Duodenal mucosa (tissue), 2 donors: ENCODE measurements around the gene CAMK2N1.
A peak's percentile ranks its signal among the peaks of the same experiment; 100 is the strongest.
"Not testable (repeated sequence)": the region's sequence is repeated elsewhere in the genome, so short reads cannot be mapped to it uniquely, and the experiment has no call there.

Experiments used
- H3K27ac ChIP-seq: one replicate; pipeline ENCODE4 v1.7.0; 2013; ENCODE audit warnings: low read depth, low read length
- H3K27me3 ChIP-seq, 2 donors: one replicate each; pipeline ENCODE4 v1.7.0; 2013; ENCODE audit warnings: low read length in 2 of 2, control low read depth in 1 of 2; ENCODE audit not compliant: insufficient read depth in 2 of 2, control insufficient read depth in 1 of 2
- H3K36me3 ChIP-seq, 2 donors: one replicate each; pipeline ENCODE4 v1.7.0; 2013; ENCODE audit warnings: low read length in 2 of 2, control low read depth in 1 of 2; ENCODE audit not compliant: insufficient read depth in 2 of 2, control insufficient read depth in 1 of 2
- H3K4me1 ChIP-seq, 2 donors: one replicate each; pipeline ENCODE4 v1.7.0; 2013; ENCODE audit warnings: low read length in 2 of 2, control low read depth in 1 of 2; ENCODE audit not compliant: insufficient read depth in 2 of 2, control insufficient read depth in 1 of 2
- H3K4me3 ChIP-seq, 2 donors: one replicate each; pipeline ENCODE4 v1.7.0; 2013; ENCODE audit warnings: low read length in 2 of 2, low read depth in 1 of 2
- H3K9ac ChIP-seq, 2 donors: one replicate each; pipeline ENCODE4 v1.7.0; 2013; ENCODE audit warnings: low read length in 2 of 2, low read depth in 1 of 2
- H3K9me3 ChIP-seq, 2 donors: one replicate each; pipeline ENCODE4 v1.7.0; 2013; ENCODE audit warnings: low read length in 2 of 2, control low read depth in 1 of 2; ENCODE audit not compliant: control insufficient read depth in 1 of 2

The CAMK2N1 gene

DNA sequence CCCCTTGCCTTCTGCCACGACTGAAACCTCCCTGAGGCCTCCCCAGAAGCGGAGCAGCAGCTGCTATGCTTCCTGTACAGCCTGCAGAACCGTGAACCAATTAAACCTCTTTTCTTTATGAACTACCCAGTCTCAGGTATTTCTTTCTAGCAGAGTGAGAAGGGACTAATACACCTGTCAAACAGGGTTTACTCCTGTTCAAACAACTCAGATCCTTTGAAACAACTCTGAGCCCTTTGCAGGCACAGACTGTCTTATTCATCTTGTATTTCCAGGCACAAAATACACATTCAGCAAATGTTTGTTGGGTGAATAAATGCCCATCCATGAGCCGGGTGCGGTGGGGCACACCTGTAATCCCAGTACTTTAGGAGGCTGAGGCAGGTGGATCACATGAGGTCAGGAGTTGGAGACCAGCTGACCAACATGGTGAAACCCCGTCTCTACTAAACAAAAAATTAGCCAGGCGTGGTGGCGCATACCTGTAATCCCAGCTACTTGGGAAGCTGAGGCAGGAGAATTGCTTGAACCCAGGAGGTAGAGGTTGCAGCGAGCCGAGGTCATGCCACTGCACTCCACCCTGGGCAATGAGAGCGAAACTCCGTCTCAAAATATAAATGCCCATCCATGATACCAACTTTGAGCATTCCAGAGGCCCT, 10.8 kb upstream of the CAMK2N1 start:
- H3K9me3 ChIP-seq, H3K4me1 ChIP-seq, H3K4me3 ChIP-seq, H3K27ac ChIP-seq, H3K27me3 ChIP-seq, H3K9ac ChIP-seq: not testable (repeated sequence)
- H3K36me3 ChIP-seq = peaks cover 25 to 45% of the 10 kb centered on the region in 2 donors

DNA sequence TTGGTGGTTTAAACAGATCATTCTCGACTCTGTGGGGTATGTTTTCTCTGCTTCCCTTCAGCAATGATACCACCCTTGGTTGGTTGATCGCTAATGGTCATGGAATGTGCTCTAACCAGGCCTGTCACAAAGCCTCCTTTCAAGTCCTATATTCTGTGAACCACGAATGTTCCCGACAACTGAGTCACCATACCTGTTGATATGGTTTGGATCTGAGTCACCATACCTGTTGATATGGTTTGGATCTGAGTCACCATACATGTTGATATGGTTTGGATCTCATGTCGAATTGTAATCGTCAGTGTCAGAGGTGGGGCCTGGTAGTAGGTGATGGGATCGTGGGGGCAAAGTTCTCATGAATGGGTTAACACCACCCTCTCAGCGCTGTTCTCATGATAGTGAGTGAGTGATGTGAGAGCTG, 10.2 kb upstream of the CAMK2N1 start:
- Histone ChIP-seq H3K4me1 (peaks cover 0 to 10% of the 10 kb centered on the region in 2 donors), H3K36me3 (peaks cover 20 to 39% of the 10 kb centered on the region in 2 donors), H3K9me3 (no peaks in the 10 kb centered on the region), H3K4me3 (no peak overlapping the region), H3K27me3 (no peaks in the 10 kb centered on the region), H3K27ac (no peak overlapping the region), H3K9ac (no peak overlapping the region)

DNA sequence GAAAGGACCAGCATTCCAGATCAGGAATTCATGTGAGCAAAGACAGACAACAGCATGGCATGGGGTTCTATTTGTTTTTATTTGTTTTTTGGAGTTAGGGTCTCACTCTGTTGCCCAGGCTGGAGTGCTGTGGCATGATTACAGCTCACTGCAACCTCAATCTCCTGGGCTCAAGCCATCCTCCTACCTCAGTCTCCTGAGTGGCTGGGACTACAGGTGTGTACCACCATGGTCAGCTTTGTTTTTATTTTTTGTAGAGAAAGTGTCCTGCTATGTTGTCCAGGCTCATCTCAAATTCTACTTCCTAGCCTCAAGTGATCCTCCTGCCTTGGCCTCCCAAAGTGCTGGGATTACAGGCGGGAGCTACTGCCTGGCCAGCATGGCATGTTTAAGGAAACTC, 9.7 kb upstream of the CAMK2N1 start:
- Histone ChIP-seq H3K9me3 (no peaks in the 10 kb centered on the region), H3K27me3 (no peaks in the 10 kb centered on the region), H3K36me3 (peaks cover 14 to 33% of the 10 kb centered on the region in 2 donors), H3K27ac (no peak overlapping the region), H3K4me3 (no peak overlapping the region), H3K4me1 (peaks cover 0 to 10% of the 10 kb centered on the region in 2 donors), H3K9ac (no peak overlapping the region)

DNA sequence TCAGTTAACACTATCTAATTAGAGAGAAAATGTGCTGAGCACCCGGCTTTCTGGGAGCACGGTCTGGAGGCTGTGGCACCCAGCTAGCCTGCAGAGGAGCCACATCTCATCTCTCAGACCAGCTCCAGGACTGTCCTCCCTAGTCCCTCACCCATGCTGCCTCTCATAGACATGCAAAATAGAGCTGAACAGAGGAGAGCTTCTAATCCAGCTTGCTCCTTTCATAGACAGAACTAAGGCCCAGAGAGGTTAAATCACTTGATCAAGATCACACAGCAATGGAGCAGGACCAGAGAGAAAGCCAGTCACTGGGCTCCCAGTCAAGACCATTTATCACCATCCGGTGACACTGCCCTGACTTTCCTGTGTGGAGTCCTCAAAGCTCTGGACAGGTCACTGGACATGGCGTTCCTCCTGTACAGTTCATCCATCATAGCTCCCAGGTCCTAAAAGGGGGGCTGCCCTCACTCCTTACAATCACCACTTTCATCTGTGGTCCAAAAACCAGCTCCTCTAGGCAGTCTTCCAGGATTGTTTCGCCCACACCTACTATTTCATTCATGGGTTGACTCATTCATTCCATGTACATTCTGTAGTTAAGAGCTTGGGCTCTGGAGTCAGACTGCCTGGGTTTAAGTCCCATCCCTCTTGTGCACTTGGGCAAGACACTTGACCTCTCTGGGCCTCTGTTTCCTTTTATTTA, 8.8 kb upstream of the CAMK2N1 start:
- Histone ChIP-seq H3K4me3 (no peak overlapping the region), H3K27ac (no peak overlapping the region), H3K4me1 (peaks cover 0 to 10% of the 10 kb centered on the region in 2 donors), H3K9ac (peak overlapping the region in 1 of 2 donors; percentile 16), H3K9me3 (no peaks in the 10 kb centered on the region), H3K27me3 (peaks cover 0 to 3% of the 10 kb centered on the region in 2 donors), H3K36me3 (peaks cover 9 to 24% of the 10 kb centered on the region in 2 donors)

DNA sequence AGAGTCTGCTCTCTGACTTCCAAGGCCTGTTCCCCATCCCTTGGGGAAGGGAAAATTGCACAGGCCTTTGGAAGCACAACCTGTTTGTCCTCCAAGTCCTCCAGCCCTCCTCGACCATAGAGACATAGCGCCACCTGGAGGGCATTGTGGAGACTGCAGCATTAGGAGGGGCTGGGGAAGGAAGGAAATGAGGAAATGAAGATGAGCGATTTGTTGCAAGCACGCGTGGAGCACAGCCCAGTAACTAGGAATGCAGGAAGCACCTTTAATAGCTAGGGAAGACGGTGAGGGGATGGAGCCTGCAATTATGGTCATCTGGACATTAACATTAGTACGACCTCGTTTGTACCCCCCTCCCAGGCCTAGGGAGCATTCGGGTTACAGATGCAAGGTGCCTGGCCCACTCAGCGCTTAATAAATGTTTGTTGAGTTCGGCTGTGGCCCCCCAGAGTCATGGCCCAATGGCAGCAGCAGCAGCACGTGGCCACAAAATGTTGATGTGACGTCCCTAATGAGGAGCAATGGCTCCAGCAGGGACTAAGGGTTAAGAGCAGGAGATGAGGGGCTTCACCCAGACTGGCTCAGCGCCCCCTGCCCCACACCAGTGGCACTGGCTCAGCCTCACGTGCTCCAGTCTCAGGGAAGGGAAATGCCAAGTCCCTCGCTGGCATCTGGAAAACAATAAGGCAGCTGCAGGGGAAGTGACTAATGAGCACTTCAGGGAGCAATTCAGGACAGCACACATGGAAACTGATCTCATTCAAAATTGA, 8.0 kb upstream of the CAMK2N1 start:
- H3K27ac ChIP-seq = no peak overlapping the region
- peak overlapping the region in 1 of 2 donors; percentile 16 for H3K9ac ChIP-seq
- H3K4me3 ChIP-seq = peak overlapping the region in 1 of 2 donors; percentile 33

DNA sequence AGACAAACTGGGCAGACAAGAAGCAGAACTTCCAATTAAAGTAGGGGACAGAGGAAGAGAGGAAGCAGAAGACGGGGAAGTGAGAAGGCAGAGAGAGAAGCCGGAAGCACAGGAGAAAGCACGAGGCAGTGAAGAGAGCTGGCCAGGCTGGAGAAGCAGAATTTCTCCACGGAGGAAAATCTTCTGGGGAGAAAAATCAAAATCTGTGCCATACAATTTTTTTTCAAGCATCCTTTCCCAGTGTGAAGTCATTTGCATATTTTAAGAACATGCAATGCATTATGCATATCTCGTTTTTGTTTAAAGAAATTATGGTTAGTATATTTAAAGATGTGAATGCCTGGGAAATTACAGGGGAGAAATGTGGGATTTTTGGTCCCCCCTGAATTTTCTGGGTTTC, 7.3 kb upstream of the CAMK2N1 start:
- Histone ChIP-seq H3K9me3 (no peaks in the 10 kb centered on the region), H3K4me3 (no peak overlapping the region), H3K27ac (no peak overlapping the region), H3K27me3 (peaks cover 0 to 4% of the 10 kb centered on the region in 2 donors), H3K9ac (no peak overlapping the region), H3K4me1 (peaks cover 0 to 10% of the 10 kb centered on the region in 2 donors), H3K36me3 (peaks cover 0 to 9% of the 10 kb centered on the region in 2 donors)

More for the DNA sequence above, 8.0 kb upstream of the CAMK2N1 start:
- Histone ChIP-seq H3K27me3 (peaks cover 0 to 4% of the 10 kb centered on the region in 2 donors), H3K36me3 (peaks cover 5 to 16% of the 10 kb centered on the region in 2 donors), H3K4me1 (peaks cover 0 to 10% of the 10 kb centered on the region in 2 donors), H3K9me3 (no peaks in the 10 kb centered on the region)

DNA sequence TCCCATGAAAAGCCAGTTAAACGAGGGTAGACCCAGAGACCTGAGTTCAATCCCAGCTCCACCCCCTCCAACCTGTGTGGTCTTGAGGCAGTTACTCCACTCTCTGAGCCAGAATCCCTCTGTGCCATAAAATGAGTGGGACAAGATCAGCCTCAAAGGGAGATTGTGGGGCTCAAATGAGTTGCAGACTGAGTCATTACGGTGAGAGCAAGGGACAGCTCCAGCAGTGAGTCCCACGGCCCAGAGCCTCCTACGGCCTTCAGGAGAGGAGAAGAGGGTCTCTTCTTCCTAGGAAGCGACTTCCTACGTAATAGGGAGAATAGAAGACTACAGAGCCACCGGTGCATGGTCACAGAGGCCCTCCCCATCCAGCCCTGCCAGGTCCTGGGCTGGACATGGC, 6.7 kb upstream of the CAMK2N1 start:
- H3K27ac ChIP-seq = no peak overlapping the region
- peaks cover 0 to 4% of the 10 kb centered on the region in 2 donors for H3K27me3 ChIP-seq

DNA sequence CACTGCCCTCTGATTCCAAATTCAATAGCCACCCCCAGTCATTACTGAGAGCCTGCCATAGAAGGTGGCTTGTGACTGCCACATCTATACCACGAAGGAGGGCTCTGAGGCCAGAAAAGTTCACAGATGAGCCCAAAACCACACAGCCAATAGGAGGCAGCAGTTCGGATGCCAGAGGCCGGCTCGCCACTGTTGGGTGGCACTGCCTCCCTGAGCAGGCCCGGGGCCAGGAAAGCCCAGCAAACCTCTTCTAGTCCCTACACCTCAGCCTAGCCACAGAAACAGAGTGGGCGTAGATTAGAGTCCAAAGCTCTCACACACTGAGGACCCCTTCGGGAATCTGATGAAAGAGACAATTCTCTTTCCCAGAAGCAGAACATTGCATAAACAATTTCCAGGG, 5.9 kb upstream of the CAMK2N1 start:
- Histone ChIP-seq H3K4me3 (no peak overlapping the region), H3K36me3 (no peaks in the 10 kb centered on the region), H3K9ac (no peak overlapping the region), H3K9me3 (no peaks in the 10 kb centered on the region), H3K27ac (no peak overlapping the region), H3K4me1 (peaks cover 3 to 16% of the 10 kb centered on the region in 2 donors), H3K27me3 (peaks cover 0 to 4% of the 10 kb centered on the region in 2 donors)

More for the DNA sequence above, 6.7 kb upstream of the CAMK2N1 start:
- Histone ChIP-seq H3K9me3 (no peaks in the 10 kb centered on the region), H3K4me1 (peaks cover 0 to 10% of the 10 kb centered on the region in 2 donors), H3K36me3 (peaks cover 0 to 4% of the 10 kb centered on the region in 2 donors), H3K4me3 (no peak overlapping the region), H3K9ac (no peak overlapping the region)

DNA sequence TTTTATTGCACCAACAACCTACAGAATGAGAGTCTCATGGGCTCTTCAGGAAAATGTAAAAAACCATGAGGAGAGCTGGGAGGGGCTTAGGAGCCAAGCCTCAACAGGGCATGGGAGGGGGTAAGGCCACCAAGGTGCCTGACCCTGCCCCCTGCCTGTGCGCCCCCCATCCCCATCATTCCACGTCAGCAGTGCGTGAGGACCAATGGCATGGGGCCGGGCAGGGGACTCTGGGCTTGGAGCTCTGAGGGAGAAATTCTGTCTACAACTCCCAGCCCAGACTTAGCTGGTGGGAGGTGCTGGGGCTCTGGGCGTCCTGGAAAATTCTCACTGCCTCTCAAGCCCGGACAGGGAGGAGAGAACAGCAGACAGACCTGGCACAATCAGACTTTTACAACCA, 5.2 kb upstream of the CAMK2N1 start:
- H3K4me1 ChIP-seq = peaks cover 4 to 18% of the 10 kb centered on the region in 2 donors
- no peak overlapping the region for H3K27ac ChIP-seq
- no peaks in the 10 kb centered on the region for H3K9me3 ChIP-seq
- H3K4me3 ChIP-seq = no peak overlapping the region
- no peaks in the 10 kb centered on the region for H3K36me3 ChIP-seq
- H3K27me3 ChIP-seq = peaks cover 0 to 4% of the 10 kb centered on the region in 2 donors
- H3K9ac ChIP-seq = no peak overlapping the region

DNA sequence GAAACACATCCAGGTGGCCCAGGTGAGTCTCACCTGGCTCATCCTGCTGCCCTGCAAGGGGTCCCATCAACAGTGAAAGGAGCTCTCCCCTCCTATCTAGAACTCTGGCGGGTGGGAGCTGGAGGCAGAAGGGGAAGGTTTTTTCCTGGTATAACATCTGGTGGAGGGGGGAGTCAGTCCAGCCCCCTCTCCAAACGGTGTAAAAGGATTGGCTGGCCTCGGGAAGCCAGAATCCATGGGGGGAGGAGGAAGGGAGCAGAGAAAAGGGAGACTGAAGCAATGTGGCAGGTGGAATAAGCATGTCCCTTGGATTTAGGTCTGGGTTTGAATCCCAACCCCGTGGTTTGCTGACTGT, 1.2 kb upstream of the CAMK2N1 start:
- H3K9ac ChIP-seq = peak overlapping the region in 1 of 2 donors; percentile 74
- H3K27me3 ChIP-seq = peaks cover 0 to 4% of the 10 kb centered on the region in 2 donors
- peak overlapping the region; percentile 58 for H3K27ac ChIP-seq
- H3K4me3 ChIP-seq = peak overlapping the region; percentile 82 to 85
- H3K4me1 ChIP-seq = peaks cover 12 to 19% of the 10 kb centered on the region in 2 donors
- H3K9me3 ChIP-seq = no peaks in the 10 kb centered on the region
- no peaks in the 10 kb centered on the region for H3K36me3 ChIP-seq
